ENCODE measurements around the gene DGKG.

DGKG gene

DNA sequence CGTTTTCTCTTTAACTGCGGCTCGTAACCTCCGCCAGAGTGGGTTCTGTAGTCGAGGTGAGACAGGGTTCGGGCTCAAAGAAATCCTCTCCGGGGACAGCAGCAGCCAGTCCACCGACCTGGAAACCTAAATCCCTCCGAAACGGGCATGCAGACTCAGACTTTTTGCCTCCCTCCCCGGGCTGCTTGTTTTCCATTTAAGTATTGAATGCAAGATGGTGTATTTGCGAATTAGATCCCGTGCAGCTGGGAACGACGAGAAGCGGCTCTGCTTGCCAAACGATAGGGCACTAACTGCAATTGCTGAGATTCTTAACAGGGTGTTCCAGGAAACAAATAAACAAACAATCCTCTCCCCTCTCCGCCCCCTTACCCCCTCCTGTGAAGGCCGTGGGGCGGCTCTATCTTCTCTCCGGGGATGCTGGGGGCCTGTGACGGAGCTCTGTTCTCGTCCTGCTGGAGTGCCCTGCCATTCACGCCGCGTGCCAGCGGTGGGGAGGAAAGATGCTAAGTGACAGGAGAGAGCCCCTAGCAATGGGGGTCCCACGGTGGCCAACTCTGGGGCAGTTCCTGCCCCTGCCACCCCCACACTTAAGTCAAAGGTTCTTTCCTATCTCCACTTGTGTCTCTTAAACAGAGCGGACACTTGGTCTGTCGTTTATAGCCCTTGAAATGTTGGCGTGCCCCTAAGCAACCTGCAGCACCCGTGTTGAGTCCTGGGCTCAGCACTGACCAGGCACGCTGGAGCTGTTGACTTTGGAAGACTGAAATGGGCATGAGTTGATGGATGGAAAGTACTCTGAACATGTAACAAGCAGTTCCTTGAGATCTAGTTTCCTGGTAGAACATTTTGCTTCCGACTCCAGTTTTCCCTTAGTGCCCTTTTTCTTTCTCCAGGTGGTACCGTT is 251.9 kb downstream of the DGKG start:
- H3K4me3 ChIP-seq (ENCODE audit: low read length) = peak overlapping the region; percentile 71
- TF ChIP-seq, protein P1, sequence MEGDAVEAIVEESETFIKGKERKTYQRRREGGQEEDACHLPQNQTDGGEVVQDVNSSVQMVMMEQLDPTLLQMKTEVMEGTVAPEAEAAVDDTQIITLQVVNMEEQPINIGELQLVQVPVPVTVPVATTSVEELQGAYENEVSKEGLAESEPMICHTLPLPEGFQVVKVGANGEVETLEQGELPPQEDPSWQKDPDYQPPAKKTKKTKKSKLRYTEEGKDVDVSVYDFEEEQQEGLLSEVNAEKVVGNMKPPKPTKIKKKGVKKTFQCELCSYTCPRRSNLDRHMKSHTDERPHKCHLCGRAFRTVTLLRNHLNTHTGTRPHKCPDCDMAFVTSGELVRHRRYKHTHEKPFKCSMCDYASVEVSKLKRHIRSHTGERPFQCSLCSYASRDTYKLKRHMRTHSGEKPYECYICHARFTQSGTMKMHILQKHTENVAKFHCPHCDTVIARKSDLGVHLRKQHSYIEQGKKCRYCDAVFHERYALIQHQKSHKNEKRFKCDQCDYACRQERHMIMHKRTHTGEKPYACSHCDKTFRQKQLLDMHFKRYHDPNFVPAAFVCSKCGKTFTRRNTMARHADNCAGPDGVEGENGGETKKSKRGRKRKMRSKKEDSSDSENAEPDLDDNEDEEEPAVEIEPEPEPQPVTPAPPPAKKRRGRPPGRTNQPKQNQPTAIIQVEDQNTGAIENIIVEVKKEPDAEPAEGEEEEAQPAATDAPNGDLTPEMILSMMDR (conservative IDR thresholded peaks at IDR 0.05; ENCODE audit: low read depth, low read length) = no peak
- no peak for DNase-seq (ENCODE audit: low read depth)

DNA sequence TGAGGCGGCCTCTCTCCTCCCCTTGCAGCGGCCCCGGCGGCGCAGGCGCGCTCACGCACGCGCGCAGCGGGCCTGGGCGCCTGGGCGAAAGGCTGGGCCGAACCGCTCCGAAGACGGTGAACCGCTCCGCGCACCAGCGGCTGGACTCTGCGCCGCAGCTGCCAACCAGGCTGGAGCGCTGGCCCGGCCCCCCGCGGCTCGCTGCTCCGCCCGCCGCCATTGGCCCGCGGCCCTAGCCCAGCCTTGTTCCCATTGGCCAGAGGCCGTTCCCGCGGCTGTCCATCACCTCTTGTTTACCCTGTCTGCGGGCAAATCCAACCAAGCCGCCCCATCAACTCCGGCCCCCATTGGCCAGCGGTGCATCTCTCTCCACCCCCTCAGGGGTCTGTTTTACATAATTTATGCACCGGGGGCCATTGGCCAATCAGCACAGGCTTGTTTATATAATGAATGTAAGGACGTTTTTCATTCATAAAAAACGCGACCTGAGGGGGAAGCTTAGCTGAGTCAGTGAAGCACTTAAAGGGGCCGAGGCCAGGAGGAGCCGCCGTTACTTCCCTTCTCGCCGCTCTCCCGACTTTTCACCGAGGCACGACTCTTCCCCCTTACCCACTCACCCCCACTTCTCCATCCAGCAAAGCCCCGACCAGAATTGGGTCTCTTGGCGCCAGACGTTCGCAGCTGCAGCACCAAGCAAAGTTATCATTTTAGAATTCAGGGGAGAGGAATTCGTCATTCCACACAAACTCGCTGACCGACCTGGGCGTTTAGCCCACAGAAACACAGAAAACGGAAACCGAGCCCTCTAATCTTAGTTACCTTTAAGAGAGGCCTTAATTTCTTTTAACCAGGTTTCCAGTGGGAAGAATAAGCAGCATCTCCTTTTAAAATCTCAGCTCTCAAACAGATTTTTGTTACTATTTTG is 252.8 kb downstream of the DGKG start, which contains the start of gene ETV5:
ETV5 (minus strand) TSS at position 149 of the 925 bp plus-strand sequence. CDS start 3,221 bp downstream, outside the sequence.
- peak; percentile 99 for DNase-seq (ENCODE audit: low read depth)
- peak within 1 kb of the TSS; percentile 88 for H3K4me3 ChIP-seq (ENCODE audit: low read length)
- TF ChIP-seq, protein P1 (conservative IDR thresholded peaks at IDR 0.05; ENCODE audit: low read depth, low read length) = no peak

DNA sequence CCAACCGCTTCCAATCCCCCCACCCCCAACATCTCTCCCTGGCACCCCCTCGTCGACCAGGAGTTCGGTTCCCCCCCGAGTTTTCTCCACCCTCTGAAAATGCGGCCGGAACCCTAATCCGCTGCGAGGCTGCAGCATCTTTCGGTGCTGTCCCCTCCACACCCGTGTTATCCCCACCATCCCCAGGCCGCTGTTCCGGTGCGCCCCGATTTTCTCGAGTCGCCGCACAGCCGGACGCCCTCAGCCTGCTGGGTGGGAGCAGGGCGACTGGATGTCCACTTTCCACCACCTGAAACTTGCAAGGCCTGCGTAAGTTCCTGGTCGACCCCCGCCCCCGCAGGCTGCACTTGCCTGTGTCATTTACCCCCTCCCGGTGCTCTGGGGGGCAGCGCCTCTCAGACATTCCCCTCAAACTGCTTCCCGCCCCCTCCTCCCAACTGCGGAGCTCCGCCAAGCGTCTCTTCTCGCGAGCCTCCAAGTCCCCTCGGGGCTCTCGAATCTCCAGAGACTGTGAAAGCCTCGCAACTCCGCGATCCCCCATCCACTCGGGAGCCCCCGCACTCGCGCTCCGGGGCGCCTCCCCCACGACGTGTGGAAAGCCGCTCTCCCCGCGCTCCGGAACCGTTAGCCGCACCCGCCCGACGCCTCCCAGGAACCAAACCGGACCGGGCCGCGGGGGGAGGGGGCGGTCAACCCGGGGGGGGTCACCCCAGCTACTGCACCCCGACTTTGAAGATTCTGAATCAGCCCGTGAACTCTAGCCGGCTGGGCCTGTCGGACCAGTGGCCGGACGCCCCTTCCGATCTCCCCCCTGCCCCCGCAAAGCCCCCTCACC is 253.7 kb downstream of the DGKG start:
- H3K4me3 ChIP-seq (ENCODE audit: low read length) = peak overlapping the region; percentile 88
- TF ChIP-seq, protein P1 (conservative IDR thresholded peaks at IDR 0.05; ENCODE audit: low read depth, low read length) = no peak
- DNase-seq (ENCODE audit: low read depth) = no peak

DNA sequence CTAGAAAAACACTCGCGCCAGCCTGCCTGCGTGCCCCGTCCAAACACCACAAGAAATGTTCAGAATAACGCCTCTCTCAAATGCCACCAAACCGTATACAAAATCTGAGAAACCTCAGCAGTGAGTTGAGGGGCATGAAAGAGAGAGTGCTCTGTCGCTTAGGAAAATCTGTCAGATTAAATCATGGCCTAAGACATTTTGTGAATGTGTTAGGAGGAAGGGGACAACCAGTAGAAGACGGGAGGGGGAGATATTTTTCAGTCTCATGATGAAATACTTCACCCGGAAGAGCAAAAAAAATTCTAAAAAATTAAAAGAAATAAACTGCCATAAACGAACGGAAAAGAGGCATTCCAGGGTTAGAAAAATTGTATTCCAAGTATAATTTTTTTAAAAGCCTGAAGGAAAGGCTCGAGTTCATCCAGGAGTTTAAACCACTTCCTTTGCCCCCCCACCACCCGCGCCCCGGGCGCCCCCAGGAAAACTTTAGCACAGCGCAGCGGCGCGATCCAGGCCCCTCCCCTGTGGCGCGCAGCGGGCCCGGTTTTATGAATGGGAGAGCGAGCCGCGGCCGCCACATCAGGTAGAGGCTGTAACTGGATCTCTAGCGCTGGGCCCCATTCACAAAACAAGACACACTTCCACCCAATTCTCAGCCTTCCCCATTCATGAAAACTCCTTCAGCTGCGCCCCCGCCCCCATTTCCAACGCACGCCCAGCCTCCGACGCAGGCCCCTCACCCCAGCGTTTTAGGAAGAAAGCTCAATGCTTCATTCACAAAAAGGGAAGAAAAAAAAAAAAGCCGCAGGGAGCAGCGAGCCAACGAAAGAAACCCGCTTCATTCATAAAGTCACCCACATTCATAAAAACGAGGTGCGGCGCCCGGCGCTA is 254.6 kb downstream of the DGKG start:
- TF ChIP-seq, protein P1 (conservative IDR thresholded peaks at IDR 0.05; ENCODE audit: low read depth, low read length) = no peak
- peak overlapping the region; percentile 88 for H3K4me3 ChIP-seq (ENCODE audit: low read length)
- DNase-seq (ENCODE audit: low read depth) = no peak

DNA sequence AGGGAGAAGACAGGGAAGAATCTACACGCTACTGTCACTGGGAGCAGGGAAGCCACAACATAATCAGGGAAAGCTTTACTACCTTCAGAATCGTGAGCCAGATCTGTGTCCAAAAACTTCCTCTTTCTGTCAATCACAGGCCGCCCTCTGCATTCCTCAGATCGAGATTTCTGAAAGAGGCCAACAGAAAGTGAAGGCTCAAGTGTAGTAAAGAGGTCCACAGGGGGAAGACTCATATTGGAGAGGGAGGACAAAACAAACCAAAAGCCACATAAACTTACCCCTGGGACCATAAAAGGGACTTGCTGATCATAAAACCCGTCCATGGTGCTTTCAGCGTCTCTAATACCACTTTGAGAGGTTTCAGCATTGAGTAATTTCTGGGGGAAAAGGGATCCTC is 256.5 kb downstream of the DGKG start:
- H3K4me3 ChIP-seq (ENCODE audit: low read length) = no peak overlapping the region
- TF ChIP-seq, protein P1 (conservative IDR thresholded peaks at IDR 0.05; ENCODE audit: low read depth, low read length) = no peak
- DNase-seq (ENCODE audit: low read depth) = no peak

Data from retinal pigment epithelial cell (primary cell).